KMS-11 (cell line): Measurements from ENCODE around the gene OR52I1.

Source experiments
- H2AFZ ChIP-seq: fragments of 200-600 bp; sonication (generic); 2 replicates; pipeline ENCODE4 v1.6.1; 2016; ENCODE audit warnings: antibody characterized with exemption, mixed run types, low read depth
- H3K27ac ChIP-seq: fragments of 200-600 bp; sonication (generic); 2 replicates; pipeline ENCODE4 v1.6.1; 2016; ENCODE audit warnings: mild to moderate bottlenecking, mixed run types
- H3K27me3 ChIP-seq: fragments of 200-600 bp; sonication (generic); 2 replicates; pipeline ENCODE4 v1.6.1; 2017; ENCODE audit warnings: mild to moderate bottlenecking, low read depth, mixed run types, moderate library complexity; ENCODE audit not compliant: insufficient read depth
- H3K36me3 ChIP-seq: fragments of 200-600 bp; sonication (generic); 2 replicates; pipeline ENCODE4 v1.6.1; 2017; ENCODE audit warnings: mild to moderate bottlenecking, mixed run types; ENCODE audit not compliant: insufficient read depth
- H3K4me1 ChIP-seq: fragments of 200-600 bp; sonication (generic); 2 replicates; pipeline ENCODE4 v1.6.1; 2016; ENCODE audit warnings: mild to moderate bottlenecking, low read depth, mixed run types; ENCODE audit not compliant: poor library complexity, severe bottlenecking
- H3K4me2 ChIP-seq: fragments of 200-600 bp; sonication (generic); 2 replicates; pipeline ENCODE4 v1.7.0; 2016; ENCODE audit warnings: mild to moderate bottlenecking, mixed run types
- H3K4me3 ChIP-seq: fragments of 200-600 bp; sonication (generic); IDR thresholded peaks from 2 replicates; pipeline ENCODE4 v1.6.1; 2017; ENCODE audit warnings: low read depth, low read length, mixed read lengths; ENCODE audit not compliant: insufficient read depth
- H3K79me2 ChIP-seq: fragments of 200-600 bp; sonication (generic); 2 replicates; pipeline ENCODE4 v1.6.1; 2016; ENCODE audit warnings: low read depth, mixed run types; ENCODE audit not compliant: insufficient read depth
- H3K9ac ChIP-seq: fragments of 200-600 bp; sonication (generic); 2 replicates; pipeline ENCODE4 v1.6.1; 2016; ENCODE audit warnings: mild to moderate bottlenecking, mixed run types
- H4K20me1 ChIP-seq: fragments of 200-600 bp; sonication (generic); 2 replicates; pipeline ENCODE4 v1.6.1; 2016; ENCODE audit warnings: mild to moderate bottlenecking, mixed run types; ENCODE audit not compliant: insufficient read depth
- CTCF ChIP-seq: fragments of 200-600 bp; sonication (generic); conservative IDR thresholded peaks from 2 replicates; pipeline ENCODE4 v1.6.1; 2017; ENCODE audit warnings: low read depth, mild to moderate bottlenecking, antibody characterized with exemption, low read length, moderate library complexity, mixed read lengths

The OR52I1 gene

GRCh38 chr11:4642043-4642442, 48.2 kb downstream of the OR52I1 start:
- no peak for TF ChIP-seq CTCF
- Histone ChIP-seq H2AFZ (no peak overlapping the region), H3K27ac (no peak overlapping the region), H3K27me3 (no peaks in the 10 kb centered on the region), H3K4me1 (no peaks in the 10 kb centered on the region), H3K9ac (no peak overlapping the region), H4K20me1 (no peaks in the 10 kb centered on the region), H3K4me3 (no peak overlapping the region), H3K36me3 (no peaks in the 10 kb centered on the region), H3K4me2 (no peak overlapping the region), H3K79me2 (no peaks in the 10 kb centered on the region)

GRCh38 chr11:4643076-4643475, 49.2 kb downstream of the OR52I1 start:
- Histone ChIP-seq H3K27me3 (no peaks in the 10 kb centered on the region), H3K36me3 (no peaks in the 10 kb centered on the region), H3K4me1 (no peaks in the 10 kb centered on the region), H3K4me3 (no peak overlapping the region), H3K27ac (no peak overlapping the region), H3K4me2 (no peak overlapping the region), H3K9ac (no peak overlapping the region), H2AFZ (no peak overlapping the region), H3K79me2 (no peaks in the 10 kb centered on the region), H4K20me1 (no peaks in the 10 kb centered on the region)
- TF ChIP-seq CTCF = no peak

- no peaks in the 10 kb centered on the region for H3K36me3 ChIP-seq
- no peak for TF ChIP-seq CTCF
- H2AFZ ChIP-seq = no peak within 1 kb of the TSS
- no peaks in the 10 kb centered on the region for H3K4me1 ChIP-seq
- H3K9ac ChIP-seq = no peak within 1 kb of the TSS
- H3K27ac ChIP-seq = no peak within 1 kb of the TSS
- no peaks in the 10 kb centered on the region for H3K27me3 ChIP-seq
- no peak within 1 kb of the TSS for H3K4me2 ChIP-seq
- H4K20me1 ChIP-seq = no peaks in the 10 kb centered on the region
- H3K4me3 ChIP-seq = no peak within 1 kb of the TSS
- no peaks in the 10 kb centered on the region for H3K79me2 ChIP-seq
Observed at GRCh38 chr11:4643682-4644081, 49.8 kb downstream of the OR52I1 start, which contains the start of gene OR51E1. OR51E1 (plus strand) TSS chr11:4643982; CDS start chr11:4652527, 8,545 bp downstream.

GRCh38 chr11:4644233-4644632, 50.4 kb downstream of the OR52I1 start:
- H3K4me2 ChIP-seq = no peak overlapping the region
- H3K9ac ChIP-seq = no peak overlapping the region
- no peak for TF ChIP-seq CTCF
- no peak overlapping the region for H3K27ac ChIP-seq
- H3K27me3 ChIP-seq = no peaks in the 10 kb centered on the region
- no peak overlapping the region for H2AFZ ChIP-seq
- no peaks in the 10 kb centered on the region for H3K79me2 ChIP-seq
- H3K36me3 ChIP-seq = no peaks in the 10 kb centered on the region
- no peaks in the 10 kb centered on the region for H4K20me1 ChIP-seq
- no peaks in the 10 kb centered on the region for H3K4me1 ChIP-seq
- no peak overlapping the region for H3K4me3 ChIP-seq
